OCI-LY7 (cell line): Measurements from ENCODE around the gene DST. TPM values are rescaled to one million over a fixed set of nuclear protein-coding genes. Genes with fewer than 3 reads are reported as not detected.

Experiments
- BruUV-seq: library from RNA; stranded (reverse); fragments of 400-500 nt; replicated peaks from 2 replicates; lab custom pipeline; 2021; lab: Mats Ljungman, UMichigan
- CTCF ChIA-PET: fragments of 300-600 bp; sonication (Branson Sonifier 250); formaldehyde crosslinking; loops from one replicate; lab custom pipeline; 2022; ENCODE audit warnings: antibody characterized with exemption; ENCODE audit not compliant: unreplicated experiment; lab: Charles Lee
- POLR2A ChIA-PET: fragments of 300-600 bp; sonication (Branson Sonifier 250); formaldehyde crosslinking; loops from one replicate; lab custom pipeline; 2022; ENCODE audit warnings: antibody characterized with exemption; lab: Charles Lee
- DNase-seq: peaks from one replicate; pipeline ENCODE4 v3.0.0-alpha.2; 2015; ENCODE audit warnings: low spot score
- H2AFZ ChIP-seq: fragments of 200-600 bp; sonication (generic), shearing (Covaris generic); 2 replicates; pipeline ENCODE4 v1.6.1; 2014; ENCODE audit warnings: mild to moderate bottlenecking, antibody characterized with exemption, low read length, moderate library complexity
- H3K27ac ChIP-seq: fragments of 200-600 bp; sonication (generic); 2 replicates; pipeline ENCODE4 v1.5.1; 2014; ENCODE audit warnings: mixed run types, low read depth, mild to moderate bottlenecking, moderate library complexity, low read length, inconsistent platforms; ENCODE audit not compliant: poor library complexity, severe bottlenecking
- H3K36me3 ChIP-seq: fragments of 200-600 bp; sonication (generic); 2 replicates; pipeline ENCODE4 v1.6.1; 2014; ENCODE audit warnings: mild to moderate bottlenecking, antibody characterized with exemption, low read length, moderate library complexity, mixed read lengths; ENCODE audit not compliant: insufficient read depth
- H3K4me1 ChIP-seq: fragments of 200-600 bp; sonication (generic); 2 replicates; pipeline ENCODE4 v1.5.1; 2014; ENCODE audit warnings: mild to moderate bottlenecking, low read length; ENCODE audit not compliant: insufficient read depth, poor library complexity, severe bottlenecking
- H3K4me2 ChIP-seq: fragments of 200-600 bp; sonication (generic); 2 replicates; pipeline ENCODE4 v1.6.1; 2014; ENCODE audit warnings: mild to moderate bottlenecking, low read length
- H3K4me3 ChIP-seq: fragments of 200-600 bp; sonication (generic); 2 replicates; pipeline ENCODE4 v1.5.1; 2014; ENCODE audit warnings: mild to moderate bottlenecking, low read depth, low read length; ENCODE audit not compliant: poor library complexity, severe bottlenecking
- H3K79me2 ChIP-seq: fragments of 200-600 bp; sonication (generic); 2 replicates; pipeline ENCODE4 v1.6.1; 2016; ENCODE audit warnings: low read depth, mild to moderate bottlenecking, low read length, moderate library complexity, mixed read lengths; ENCODE audit not compliant: insufficient read depth
- H3K9me2 ChIP-seq: fragments of 200-600 bp; sonication (generic); 2 replicates; pipeline ENCODE4 v1.6.1; 2016; ENCODE audit warnings: mild to moderate bottlenecking, low read length, mixed read lengths; ENCODE audit not compliant: insufficient read depth
- H3K9me3 ChIP-seq: fragments of 200-600 bp; sonication (generic); 2 replicates; pipeline ENCODE4 v1.6.1; 2014; ENCODE audit warnings: mild to moderate bottlenecking, mixed run types, low read length, mixed read lengths
- H4K20me1 ChIP-seq: fragments of 200-600 bp; sonication (generic); 2 replicates; pipeline ENCODE4 v1.6.1; 2014; ENCODE audit warnings: mild to moderate bottlenecking, antibody characterized with exemption, low read length, moderate library complexity, mixed read lengths; ENCODE audit not compliant: insufficient read depth
- CTCF ChIP-seq: fragments of 200-600 bp; sonication (generic); conservative IDR thresholded peaks from 2 replicates; pipeline ENCODE4 v1.5.1; 2014; ENCODE audit warnings: mild to moderate bottlenecking, antibody characterized with exemption, low read length, moderate library complexity, mixed read lengths
- EZH2phosphoT487 ChIP-seq: fragments of 200-600 bp; sonication (generic); IDR thresholded peaks from 2 replicates; pipeline ENCODE4 v1.6.1; 2018; ENCODE audit warnings: low read depth, borderline replicate concordance, mild to moderate bottlenecking, mixed run types, antibody characterized with exemption, low read length, moderate library complexity, mixed read lengths
- intact Hi-C: fragments of 100-400 bp; cut with micrococcal nuclease; formaldehyde crosslinking; loops from one replicate; pipeline ENCODE4 v1.10.0; 2022; ENCODE audit not compliant: unreplicated experiment
- total RNA-seq, 2 experiments: library from RNA; depleted of rRNA in 1 of 2; stranded (reverse); fragments of >200 nt in 1 of 2; shearing (Covaris generic) in 1 of 2; gene quantifications; 2 replicates each; pipeline ENCODE4 v1.2.3, GENCODE V29; 2014 to 2022

Gene DST
- total RNA-seq, 2 experiments from 2014 or later, result 8.4 to 19.4 TPM

- no peak overlapping the region for H3K27ac ChIP-seq
- H4K20me1 ChIP-seq, result no peaks in the 10 kb centered on the region
- BruUV-seq, result no TSS peak
- no peaks in the 10 kb centered on the region for H3K36me3 ChIP-seq
- H2AFZ ChIP-seq, result no peak overlapping the region
- ChIA-PET CTCF (no interaction called here), POLR2A (no interaction called here)
- H3K4me3 ChIP-seq, result no peak overlapping the region
- intact Hi-C loops, result no loop called here
- no peak for TF ChIP-seq CTCF
- TF ChIP-seq EZH2phosphoT487, result no peak
- no peaks in the 10 kb centered on the region for H3K79me2 ChIP-seq
- H3K4me1 ChIP-seq, result no peaks in the 10 kb centered on the region
- DNase-seq, result no peak
- H3K9me3 ChIP-seq, result no peaks in the 10 kb centered on the region
- H3K4me2 ChIP-seq, result no peak overlapping the region
- no peaks in the 10 kb centered on the region for H3K9me2 ChIP-seq
These were observed 35.5 kb downstream of the DST start for GRCh38 chr6:56607111-56607752.

- intact Hi-C loops, result no loop called here
- DNase-seq, result no peak
- TF ChIP-seq CTCF, result no peak
- TF ChIP-seq EZH2phosphoT487, result no peak
- BruUV-seq, result no TSS peak
- H4K20me1 ChIP-seq, result no peaks in the 10 kb centered on the region
- no peaks in the 10 kb centered on the region for H3K9me2 ChIP-seq
- POLR2A ChIA-PET, result no interaction called here
- CTCF ChIA-PET, result no interaction called here
- H3K27ac ChIP-seq, result no peak overlapping the region
- H3K9me3 ChIP-seq, result no peaks in the 10 kb centered on the region
- no peaks in the 10 kb centered on the region for H3K36me3 ChIP-seq
- H3K4me1 ChIP-seq, result no peaks in the 10 kb centered on the region
- H3K79me2 ChIP-seq, result no peaks in the 10 kb centered on the region
- H2AFZ ChIP-seq, result no peak overlapping the region
- H3K4me3 ChIP-seq, result no peak overlapping the region
- no peak overlapping the region for H3K4me2 ChIP-seq
These were observed 37.3 kb downstream of the DST start for GRCh38 chr6:56605435-56605834.

GRCh38 chr6:56604186-56604585 lies 38.5 kb downstream of the DST start:
- TF ChIP-seq CTCF (no peak), EZH2phosphoT487 (no peak)
- BruUV-seq, result no TSS peak
- no peaks in the 10 kb centered on the region for H4K20me1 ChIP-seq
- ChIA-PET CTCF (no interaction called here), POLR2A (interaction anchor here (0.6 to 1.0 kb wide), 2 partner anchors 164 to 206 kb away, joined by 3 to 5 read pairs; no protein-coding TSS in a partner anchor)
- H3K36me3 ChIP-seq, result no peaks in the 10 kb centered on the region
- no peak overlapping the region for H3K27ac ChIP-seq
- DNase-seq, result no peak
- H2AFZ ChIP-seq, result no peak overlapping the region
- H3K9me2 ChIP-seq, result no peaks in the 10 kb centered on the region
- no peaks in the 10 kb centered on the region for H3K79me2 ChIP-seq
- H3K4me2 ChIP-seq, result no peak overlapping the region
- no peaks in the 10 kb centered on the region for H3K4me1 ChIP-seq
- no peaks in the 10 kb centered on the region for H3K9me3 ChIP-seq
- H3K4me3 ChIP-seq, result no peak overlapping the region
- intact Hi-C loops, result no loop called here
